ENCODE measurements around the gene RUFY4.

The RUFY4 gene

DNA sequence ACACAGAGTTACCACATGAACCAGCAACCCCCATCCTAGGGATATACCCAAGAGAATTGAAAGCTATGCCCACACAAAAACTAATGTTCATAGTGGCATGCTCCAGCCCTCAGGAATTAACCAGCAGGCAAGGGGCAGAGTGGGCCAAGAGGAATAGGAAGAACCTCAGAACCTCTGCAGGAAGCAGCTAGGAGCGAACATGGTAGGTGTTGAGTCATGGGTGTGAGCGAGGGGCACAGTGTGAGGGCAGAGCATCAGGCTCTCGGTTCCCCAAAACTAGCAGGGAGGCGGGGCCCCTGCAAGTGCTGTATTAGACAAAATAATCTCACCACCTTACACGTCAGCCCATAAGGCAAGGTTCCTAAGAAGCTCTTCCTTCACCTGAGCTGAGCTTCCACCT is 5.6 kb upstream of the RUFY4 start:
- no peak for DNase-seq

DNA sequence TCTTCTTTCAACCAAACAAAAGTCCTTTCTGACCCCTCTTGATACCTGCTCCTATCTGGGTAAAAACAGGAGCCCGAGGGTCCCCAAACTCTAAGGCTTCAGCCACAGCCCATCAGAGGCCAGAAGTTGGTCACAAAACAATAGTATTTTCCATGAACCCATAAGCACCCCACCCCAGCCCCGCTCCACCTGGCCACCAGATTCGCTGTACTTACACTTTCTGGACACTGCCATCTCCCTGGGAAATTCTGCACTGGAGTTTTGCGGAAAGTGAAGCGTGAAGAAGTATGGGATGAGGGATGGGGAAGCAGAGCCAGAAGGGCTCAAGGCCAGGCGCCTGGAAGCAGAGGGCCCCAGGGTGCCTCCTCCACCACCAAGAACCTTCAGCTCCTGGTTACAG is 5.2 kb upstream of the RUFY4 start:
- DNase-seq = no peak

DNA sequence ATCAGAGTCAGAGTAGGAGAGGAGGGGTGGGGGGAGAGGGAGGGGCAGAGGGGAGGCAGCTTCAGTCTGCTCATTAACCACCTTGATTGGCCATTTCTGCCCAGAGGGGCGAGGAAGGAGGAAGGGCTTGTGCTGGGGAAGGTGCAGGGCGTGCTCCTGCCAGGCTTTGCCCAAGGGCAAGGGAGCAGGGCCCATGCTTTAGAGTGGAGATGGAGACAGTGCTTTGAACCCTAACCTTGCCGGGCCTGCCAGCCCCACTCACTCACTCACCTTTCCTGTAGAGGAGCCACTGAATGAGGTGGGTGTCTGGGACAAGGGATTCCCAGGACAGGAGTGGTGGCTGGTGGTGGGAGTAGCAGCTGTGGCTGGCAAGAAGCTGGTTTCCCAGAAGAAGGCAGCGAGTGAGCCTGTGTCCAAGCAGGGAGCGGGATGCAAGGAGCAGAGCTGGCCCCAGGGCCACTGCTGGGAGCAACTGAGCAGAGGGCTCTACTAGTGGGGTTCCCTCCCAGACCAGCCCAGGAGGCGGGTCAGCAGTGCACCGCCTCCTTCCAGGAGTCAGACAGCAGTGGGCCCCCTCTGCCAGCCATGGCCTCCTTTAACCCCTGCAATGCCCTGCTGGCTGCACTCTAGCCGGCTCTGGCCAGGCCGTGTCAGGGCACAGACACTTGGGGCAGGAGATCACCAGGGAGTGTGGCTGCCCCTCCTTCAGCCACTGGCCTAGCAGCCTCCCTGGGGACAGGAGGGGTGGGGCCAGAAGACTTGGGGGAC is 3.6 kb upstream of the RUFY4 start:
- DNase-seq = no peak

DNA sequence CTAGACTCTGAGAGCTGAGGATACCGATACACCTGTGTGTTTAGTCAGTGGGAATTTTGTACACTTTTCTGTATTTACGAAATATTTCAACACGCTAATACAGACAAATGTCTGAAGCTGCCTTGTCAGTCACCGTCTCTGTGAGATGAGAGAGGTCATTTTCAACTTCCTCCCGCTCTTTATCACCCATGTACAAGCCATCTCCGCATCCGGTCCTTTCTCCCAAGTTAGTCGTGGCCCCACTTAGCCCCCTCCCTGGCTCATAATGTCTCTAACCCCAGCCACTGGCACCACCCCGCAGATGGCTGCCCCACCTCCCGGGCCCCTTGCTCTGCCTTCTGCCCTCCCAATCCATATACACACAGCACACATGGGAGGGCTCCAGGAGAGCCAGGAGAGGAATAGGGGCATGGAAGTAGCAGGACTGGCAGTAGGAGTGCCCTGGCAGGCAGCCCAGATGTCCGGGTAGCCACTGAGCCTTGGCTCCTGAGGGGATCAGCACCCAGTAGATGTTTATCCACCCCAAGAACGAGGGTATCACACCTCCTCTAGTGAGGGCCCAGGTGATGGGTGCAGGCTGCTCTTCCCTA is 2.0 kb upstream of the RUFY4 start:
- no peak for DNase-seq

DNA sequence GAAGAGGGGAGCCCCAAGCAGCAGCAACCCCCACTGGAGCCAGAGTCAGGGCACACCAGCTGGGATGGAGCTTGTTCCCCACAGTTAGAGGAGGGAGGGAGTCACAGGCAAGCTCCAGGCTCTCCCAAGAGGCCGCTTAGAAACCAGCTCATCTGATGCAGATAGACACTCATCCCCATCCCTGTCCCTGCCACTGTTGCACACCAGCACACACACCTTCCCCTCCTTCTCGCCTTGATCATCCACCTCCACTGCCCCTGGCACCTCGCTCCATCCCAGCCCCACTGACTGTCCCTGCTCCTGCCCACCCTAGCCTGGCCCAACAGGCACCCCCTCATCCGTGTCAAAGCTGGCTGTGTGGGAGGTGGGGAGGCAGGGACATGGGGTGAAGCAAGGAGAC is 1.5 kb upstream of the RUFY4 start:
- no peak for DNase-seq

DNA sequence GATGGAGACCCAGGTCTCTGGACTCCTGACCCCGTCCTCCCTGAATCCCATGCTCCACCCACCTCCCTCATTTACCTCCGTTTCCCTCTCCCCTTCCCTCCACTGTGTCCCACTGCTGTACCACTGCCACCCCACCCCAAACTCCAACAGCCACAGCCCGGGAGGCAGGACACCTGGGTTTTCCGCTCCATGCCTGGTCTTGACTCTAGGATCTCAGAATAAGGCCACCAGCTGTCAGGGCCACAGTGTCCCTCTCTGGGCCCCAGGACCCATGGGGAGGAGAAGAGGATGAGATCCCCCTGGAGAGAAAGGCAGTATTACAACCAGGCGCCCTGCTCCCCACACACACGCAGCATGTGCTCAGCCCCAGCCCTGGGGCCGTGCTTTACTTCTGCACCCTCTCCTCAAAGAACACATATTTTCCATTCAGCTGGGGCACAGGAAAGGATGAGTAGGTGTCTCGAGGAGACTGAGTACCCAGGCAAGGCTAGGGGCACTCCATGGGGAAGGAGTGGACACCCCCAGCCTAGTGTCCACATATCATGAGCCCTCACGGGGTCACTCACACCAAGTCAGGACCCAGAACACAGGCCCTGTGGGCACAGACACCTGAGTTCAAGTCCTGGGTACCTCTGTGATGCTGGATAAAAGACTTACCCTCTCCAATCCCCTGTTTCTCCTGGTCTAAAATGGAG is 700 bp downstream of the RUFY4 start:
- DNase-seq = no peak

DNA sequence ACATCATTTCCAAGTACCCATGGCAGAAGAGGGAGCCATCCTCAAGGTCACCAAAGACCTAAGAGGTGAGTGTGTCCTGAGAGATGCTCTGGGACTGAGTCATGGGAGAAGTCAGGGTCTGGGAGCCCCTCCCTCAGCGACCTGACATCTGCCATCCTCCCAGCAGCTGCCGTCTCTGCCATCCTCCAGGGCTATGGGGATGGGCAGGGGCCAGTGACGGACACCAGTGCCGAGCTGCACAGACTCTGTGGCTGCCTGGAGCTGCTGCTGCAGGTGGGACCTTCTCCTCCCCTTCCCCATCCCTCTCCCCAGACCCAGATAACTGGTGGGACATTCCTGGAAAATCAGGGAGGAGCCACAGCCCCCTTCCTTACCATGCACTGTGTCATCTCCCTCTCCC is 1.5 kb downstream of the RUFY4 start:
- DNase-seq = no peak

DNA sequence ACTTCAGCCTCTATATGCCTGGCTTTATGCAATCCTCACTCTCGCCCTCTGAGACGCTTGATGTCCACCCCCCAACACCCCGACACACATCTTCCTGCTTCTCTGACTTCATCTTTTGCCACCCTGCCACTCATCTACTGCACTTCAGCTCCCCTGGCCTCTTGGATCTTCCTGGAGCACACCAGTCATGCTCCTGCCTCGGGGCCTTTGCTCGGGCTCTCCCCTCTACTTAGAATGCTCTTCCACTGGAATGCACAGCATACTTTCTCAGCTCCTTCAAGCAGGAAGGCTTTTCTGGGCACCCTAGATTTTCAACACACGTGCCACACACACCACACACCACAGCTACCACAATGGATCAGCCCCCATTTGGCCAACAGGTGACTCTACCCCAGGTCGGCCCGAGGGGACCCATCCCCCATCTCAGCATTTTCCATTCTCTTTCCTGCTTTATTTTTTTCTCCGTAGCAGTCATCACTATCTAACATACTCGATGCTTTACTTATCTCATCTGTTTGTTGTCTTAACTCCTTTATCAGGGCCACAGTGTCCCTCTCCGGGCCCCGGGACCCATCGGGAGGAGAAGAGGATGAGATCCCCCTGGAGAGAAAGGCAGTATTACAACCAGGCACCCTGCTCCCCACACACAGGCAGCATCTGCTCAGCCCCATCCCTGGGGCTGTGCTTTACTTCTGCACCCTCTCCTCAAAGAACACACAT is 2.3 kb downstream of the RUFY4 start:
- no peak for DNase-seq

DNA sequence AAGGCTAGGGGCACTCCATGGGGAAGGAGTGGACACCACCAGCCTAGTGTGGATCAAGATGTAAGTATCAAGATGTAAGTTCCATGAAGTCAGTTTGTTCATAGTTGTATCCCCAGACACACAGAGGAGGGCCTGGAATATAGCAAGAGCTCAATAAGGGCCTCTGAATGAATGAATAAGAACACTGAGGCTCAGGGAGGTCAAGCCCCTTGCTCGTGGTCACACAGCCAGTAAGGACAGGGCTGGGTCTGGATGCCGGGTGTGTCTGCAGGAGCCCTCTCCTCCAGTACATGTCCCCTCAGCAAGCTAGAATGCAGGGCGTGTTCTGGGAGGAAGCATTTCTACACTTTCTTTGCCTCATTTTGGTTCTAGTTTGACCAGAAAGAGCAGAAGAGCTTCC is 2.9 kb downstream of the RUFY4 start:
- DNase-seq = no peak

DNA sequence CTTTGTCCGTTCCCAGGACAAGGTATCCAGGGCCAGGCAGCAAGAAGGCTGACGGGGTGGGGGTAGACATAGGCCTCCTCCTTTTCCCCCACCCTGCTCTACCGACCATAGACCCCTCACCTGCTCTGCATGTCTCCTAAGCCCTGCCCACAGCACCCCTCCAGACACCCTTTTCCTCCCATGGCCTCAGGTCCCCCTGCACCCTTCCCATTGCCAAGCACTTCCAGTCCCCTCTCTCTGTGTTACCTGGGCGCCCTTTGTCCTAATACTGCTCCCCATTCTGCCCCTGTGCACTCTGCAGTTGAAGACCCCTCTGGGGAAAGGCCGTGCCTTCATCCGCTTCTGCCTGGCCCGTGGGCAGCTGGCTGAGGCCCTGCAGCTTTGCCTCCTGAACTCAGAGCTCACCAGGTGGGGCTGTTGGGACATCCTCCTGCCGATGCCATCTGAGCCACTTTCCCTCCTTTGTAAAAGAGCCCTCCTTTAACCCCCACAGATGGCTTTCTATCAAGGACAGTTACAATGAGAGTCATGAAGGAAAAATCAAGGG is 3.5 kb downstream of the RUFY4 start:
- DNase-seq = no peak

DNA sequence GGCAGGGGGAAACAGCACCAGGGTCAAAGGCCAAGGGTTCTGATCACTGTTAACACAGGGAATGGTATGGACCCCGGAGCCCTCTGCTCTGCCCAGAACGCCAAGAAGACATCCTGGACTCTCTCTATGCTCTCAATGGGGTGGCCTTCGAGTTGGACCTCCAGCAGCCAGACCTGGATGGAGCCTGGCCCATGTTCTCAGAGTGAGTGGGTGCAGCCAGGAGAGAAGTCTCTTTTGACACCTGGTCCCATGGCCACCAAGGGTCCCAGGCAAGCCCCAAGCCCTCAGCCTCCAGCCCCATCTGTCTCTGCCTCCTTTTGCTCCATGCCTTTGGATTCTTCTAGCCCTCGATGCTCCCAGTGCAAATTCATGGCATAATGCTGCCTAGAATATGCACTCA is 4.1 kb downstream of the RUFY4 start:
- no peak for DNase-seq

DNA sequence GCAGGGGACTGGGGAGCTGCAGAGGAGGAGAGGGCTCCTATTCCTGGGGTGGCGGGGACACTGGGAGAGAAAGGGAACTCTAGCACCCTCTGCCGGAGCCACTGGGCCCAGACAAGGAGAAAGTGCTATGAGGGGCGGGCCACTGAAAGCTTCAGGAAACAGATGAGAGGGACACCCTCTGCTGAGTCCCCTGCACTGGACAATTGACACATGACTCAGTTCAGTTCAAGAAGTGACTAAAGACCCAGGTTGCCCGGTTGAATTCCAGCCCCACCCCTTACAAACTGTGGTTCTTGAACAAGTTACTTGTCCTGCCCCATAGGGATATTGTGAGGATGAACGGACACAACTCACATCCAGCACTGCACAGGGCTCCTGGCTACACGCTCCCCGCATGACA is 5.0 kb downstream of the RUFY4 start:
- no peak for DNase-seq

DNA sequence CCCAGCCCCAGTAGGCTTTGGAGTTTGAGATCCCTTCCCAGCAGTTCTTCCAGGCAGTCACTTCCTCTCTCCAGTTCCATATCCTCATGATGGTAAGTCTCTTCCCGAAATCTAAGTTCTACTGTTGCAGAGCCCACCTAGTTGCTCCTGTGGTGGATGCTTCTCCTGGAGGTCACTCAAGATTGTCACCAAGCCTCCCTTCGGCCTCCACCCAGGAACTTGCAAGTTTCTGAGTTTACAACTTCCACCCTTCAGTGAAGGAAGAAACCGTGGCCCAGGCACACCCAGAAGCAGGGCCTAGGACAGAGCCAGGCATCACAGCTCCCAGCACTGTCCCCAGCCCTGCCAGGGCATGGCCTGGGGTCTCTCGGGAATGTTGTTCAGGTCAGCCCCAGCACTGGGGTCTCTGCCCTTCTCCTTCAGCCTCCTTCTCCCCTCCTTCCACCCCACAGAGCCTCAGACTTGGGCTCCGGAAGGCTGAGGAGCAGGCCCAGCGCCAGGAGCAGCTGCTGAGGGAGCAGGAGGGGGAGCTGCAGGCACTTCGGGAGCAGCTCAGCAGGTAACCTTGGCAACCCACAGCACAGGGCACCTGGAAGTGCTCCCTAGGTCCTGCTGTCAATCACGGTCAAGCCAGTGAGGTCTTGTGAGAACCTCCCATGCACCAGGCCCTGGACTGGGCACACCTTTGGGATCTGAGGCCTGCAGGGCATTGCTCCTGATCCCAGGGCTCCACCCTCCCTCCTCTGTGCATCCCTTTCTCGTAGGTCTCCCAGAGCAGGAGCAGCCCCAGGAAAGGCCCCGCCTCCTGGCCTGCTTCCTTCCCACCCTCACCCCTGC is 7.1 kb downstream of the RUFY4 start:
- no peak for DNase-seq

DNA sequence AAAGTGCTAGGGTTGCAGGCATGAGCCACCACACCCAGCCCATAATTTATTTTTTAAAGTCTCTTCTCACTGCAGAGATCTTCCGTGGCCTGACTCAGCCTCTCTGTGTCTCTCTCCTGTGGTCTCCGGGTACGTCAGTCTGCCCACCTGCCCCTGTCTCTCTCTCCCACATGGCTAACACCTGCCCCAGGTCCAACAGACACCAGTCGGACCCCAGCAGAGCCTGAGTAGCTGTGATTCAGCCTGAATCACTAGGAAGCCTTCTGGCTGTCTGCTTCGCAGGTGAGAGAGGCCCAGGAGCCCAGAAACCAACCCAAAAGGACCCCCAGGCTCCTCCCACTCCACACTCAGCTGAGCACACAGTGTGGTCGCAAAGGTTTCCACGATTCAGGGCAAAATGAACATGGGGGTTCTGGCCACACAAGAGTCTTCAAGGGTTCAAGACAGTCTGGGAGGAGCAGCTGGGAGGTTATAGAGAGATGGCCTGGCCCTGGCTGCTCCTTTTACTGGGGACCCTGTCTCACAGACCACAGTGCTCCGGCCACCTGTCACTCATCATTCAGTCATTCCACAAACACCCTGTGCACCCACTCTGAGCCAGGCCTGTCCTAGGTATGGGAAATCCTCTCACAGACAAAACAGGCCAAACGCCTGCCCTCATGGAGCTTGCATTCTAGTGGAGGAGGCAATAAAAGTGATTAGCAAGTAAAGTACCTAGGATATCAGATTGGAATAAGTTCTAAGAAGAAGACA is 8.6 kb downstream of the RUFY4 start:
- DNase-seq = no peak

DNA sequence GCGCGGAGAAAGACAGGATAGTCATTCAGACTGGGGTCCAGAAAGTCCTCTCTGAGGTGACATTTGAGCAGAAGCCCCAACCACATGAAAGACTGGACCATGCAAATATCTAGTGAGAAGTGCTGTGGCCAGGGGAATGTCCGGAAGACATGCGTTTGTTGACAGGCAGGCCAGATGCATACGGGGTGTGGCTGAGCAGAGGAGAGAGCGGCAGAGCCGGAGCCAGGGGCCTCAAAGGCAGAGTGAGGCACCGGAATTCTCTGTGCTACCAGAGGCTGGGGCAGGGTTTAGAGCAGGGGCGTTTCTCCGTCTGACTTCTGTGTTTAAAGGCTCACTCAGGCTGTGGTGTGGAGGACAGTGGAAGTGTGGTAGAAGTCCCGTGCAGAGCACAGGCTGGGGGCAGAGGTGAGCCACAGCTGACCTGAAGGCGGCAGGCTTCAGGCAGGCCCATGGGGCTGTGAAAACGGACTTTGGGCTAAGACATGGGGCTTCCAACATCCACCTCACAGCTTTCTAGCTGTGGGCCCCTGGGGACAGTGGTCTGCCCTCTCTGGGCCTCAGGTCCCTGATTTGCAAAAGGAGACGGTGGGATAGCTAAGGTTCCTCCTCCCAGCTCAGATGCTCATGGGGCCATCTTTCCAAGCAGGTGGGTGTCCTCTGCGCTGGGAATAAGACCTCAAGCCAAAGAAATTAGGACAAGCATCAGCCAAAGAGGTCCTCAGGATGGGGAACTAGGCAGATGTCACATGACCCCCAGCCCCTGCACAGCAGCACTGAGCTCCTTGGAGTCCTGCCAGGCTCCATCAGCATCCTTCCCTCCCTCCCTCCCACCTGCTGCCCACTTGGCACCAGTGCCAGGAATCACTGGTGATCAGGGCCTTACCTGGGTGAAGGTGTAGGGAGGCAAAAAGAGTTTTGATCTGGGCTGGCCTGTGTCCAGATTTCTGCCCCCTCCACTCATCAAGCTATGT is 11.2 kb downstream of the RUFY4 start:
- DNase-seq = no peak

DNA sequence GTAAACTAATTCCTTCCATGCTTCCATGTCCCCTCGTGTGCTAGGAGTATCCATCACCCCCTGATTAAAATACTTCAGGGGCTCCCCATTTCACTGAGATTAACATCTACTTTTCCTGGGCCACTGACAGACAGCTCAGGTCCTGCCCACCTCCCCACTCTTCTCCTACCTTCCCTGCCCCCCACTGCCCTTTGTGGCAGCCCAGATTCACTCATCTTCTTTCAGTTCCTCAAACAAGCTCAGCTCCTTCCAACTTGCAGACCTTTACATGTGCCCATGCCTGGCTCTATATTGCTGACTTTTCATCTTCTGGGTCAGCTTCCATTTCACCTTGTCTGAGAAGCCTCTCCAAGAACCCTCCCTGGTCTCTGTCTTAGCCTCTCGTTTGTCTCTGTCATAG is 12.0 kb downstream of the RUFY4 start:
- DNase-seq = no peak

DNA sequence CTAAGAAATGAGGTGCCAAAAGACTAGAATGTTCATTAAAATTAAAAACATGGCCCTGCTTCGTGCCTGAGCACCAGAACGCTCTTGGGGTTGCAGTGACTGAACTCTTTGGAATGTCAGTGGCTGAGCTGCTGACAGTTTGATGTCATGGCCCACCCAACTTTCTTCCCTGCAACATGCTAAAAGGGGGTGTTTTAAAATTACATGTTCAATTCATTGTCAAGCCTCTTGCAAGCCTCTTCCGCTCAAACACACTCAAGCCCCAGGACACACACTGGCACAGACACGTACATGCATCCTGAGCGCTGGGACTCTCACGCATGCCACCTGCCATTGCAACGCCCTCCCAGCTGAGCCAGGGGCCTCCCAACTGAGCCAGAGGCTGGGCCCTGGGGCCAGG is 12.6 kb downstream of the RUFY4 start:
- no peak for DNase-seq

DNA sequence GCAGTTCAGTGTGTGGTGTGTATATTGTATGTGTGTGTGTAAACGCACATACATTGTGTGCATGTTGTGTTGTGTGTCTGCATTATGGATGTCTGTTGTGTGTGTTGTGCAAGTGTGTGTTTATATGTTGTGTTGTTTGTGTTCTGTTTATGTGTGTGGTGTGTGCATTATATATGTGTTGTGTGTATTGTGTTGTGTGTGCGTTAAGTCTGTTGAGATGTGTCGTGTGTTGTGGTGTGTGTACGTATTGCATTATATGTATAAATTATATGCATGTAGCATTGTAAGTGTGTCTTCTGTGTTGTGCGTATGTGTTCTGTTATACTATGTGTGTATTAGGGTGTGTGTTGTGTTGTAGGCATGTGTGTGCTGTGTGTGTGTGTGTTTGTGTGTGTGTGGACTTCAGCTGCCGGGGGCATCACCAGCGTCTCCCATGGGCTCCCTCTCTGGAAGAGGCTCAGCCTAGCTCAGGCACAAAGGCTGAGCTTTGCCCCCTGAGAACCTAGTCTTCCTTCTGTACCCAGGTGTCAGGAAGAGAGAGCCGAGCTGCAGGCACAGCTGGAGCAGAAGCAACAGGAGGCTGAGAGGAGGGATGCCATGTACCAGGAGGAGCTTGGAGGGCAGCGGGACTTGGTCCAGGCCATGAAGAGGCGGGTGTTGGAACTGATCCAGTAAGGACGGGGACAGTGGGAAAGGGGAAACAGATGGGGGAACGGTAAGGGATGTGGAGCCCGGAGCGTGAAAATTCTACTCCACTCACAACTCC is 13.7 kb downstream of the RUFY4 start:
- DNase-seq = no peak

DNA sequence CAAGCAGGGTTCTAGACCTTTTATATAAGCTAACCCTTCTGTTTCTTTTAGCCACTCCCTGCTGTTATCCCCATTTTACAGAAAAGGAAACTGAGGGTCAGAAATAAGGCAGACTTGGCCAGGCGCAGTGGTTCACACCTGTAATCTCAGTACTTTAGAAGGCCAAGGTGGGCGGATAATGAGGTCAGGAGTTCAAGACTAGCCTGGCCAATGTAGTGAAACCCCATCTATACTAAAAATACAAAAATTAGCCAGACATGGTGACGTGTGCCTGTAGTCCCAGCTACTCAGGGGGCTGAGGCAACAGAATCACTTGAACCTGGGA is 14.3 kb downstream of the RUFY4 start:
- DNase-seq = no peak

DNA sequence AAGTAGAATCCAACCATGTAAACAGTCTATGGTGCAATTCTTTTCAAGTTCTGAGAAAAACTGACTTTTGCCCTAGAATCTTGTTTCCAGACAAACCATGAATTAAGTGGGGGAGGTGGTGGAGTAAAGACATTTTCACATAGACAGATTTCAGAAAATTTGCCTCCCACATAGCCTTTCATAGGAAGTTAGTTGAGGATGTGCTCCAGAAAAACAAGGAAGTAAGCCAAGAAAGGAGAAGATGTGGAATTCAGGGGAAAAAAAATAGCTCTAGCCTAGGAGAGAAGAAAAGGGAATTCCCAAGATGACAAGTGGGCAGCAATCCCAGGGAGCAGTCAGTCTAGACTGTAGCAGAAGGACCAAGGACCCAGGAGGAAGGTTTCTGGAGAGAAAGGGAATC is 17.4 kb downstream of the RUFY4 start:
- no peak for DNase-seq

All from activated CD4-positive, alpha-beta T cell treated with anti-CD3 and anti-CD28 coated beads, Interleukin-2, amount 50 U/mL, for 1 hour (primary cell).